Caco-2 (cell line): ENCODE results near the gene NTN1. TPM values are rescaled to one million over a fixed set of nuclear protein-coding genes. Genes with fewer than 3 reads are reported as not detected.

ENCODE experiments used
- BruUV-seq: library from RNA; stranded (reverse); fragments of 400-500 nt; replicated peaks from 2 replicates; lab custom pipeline; 2021; lab: Mats Ljungman, UMichigan
- CTCF ChIA-PET: fragments of 300-600 bp; sonication (Branson Sonifier 250); formaldehyde crosslinking; loops from one replicate; lab custom pipeline; 2022; ENCODE audit warnings: antibody characterized with exemption; lab: Charles Lee
- POLR2A ChIA-PET: fragments of 300-600 bp; sonication (Branson Sonifier 250); formaldehyde crosslinking; loops from one replicate; lab custom pipeline; 2022; ENCODE audit warnings: antibody characterized with exemption; lab: Charles Lee
- DNase-seq, 2 experiments: peaks; one replicate each; pipeline versions ENCODE4 v3.0.0 to v3.0.0-alpha.2; 2020 to 2022
- H3K27me3 ChIP-seq: replicated peaks from 2 replicates; pipeline ENCODE4 v1.6.0; 2011; ENCODE audit warnings: low read length; ENCODE audit not compliant: control insufficient read depth, insufficient read depth
- H3K36me3 ChIP-seq: 2 replicates; pipeline ENCODE4 v1.5.1; 2011; ENCODE audit warnings: low read length; ENCODE audit not compliant: control insufficient read depth, insufficient read depth
- H3K4me1 ChIP-seq: fragments of 250-450 bp; sonication (Bioruptor Pico); 2 replicates; pipeline ENCODE4 v1.5.1; 2020; ENCODE audit warnings: mild to moderate bottlenecking
- H3K4me3 ChIP-seq: 2 replicates; pipeline ENCODE4 v1.5.1; 2011; ENCODE audit warnings: low read depth, mild to moderate bottlenecking, control low read depth, low read length
- H3K9me3 ChIP-seq: fragments of 250-450 bp; sonication (Bioruptor Pico); 2 replicates; pipeline ENCODE4 v1.5.1; 2020; ENCODE audit warnings: mild to moderate bottlenecking, moderate library complexity
- H3K27ac Mint-ChIP-seq: one replicate; pipeline ENCODE4 v1.8.0; 2022; ENCODE audit warnings: mixed read lengths; ENCODE audit not compliant: unreplicated experiment
- H3K27me3 Mint-ChIP-seq: one replicate; pipeline ENCODE4 v1.8.0; 2022; ENCODE audit warnings: mixed read lengths; ENCODE audit not compliant: insufficient read depth, unreplicated experiment
- H3K36me3 Mint-ChIP-seq: one replicate; pipeline ENCODE4 v1.8.0; 2022; ENCODE audit warnings: mild to moderate bottlenecking, mixed read lengths; ENCODE audit not compliant: insufficient read depth, unreplicated experiment
- H3K4me1 Mint-ChIP-seq: one replicate; pipeline ENCODE4 v1.8.0; 2022; ENCODE audit warnings: low read depth, mixed read lengths; ENCODE audit not compliant: unreplicated experiment
- H3K4me3 Mint-ChIP-seq: one replicate; pipeline ENCODE4 v1.8.0; 2022; ENCODE audit warnings: mild to moderate bottlenecking, moderate library complexity, mixed read lengths; ENCODE audit not compliant: unreplicated experiment
- H3K9me3 Mint-ChIP-seq: one replicate; pipeline ENCODE4 v1.8.0; 2022; ENCODE audit warnings: mixed read lengths; ENCODE audit not compliant: unreplicated experiment
- CTCF ChIP-seq, 2 experiments: fragments of 200-600 bp in 1 of 2; IDR thresholded peaks; 1 replicate in 1 of 2; 2 replicates in 1 of 2; pipeline versions ENCODE4 v1.5.1 to v1.8.0; 2011 to 2022; ENCODE audit warnings: antibody characterized with exemption in 1 of 2, control low read depth in 1 of 2, inconsistent platforms in 1 of 2, low read depth in 1 of 2, low read length in 1 of 2, mild to moderate bottlenecking in 1 of 2, moderate library complexity in 1 of 2; ENCODE audit not compliant: insufficient read depth in 1 of 2, severe bottlenecking in 1 of 2, unreplicated experiment in 1 of 2
- intact Hi-C: fragments of 100-400 bp; cut with micrococcal nuclease; formaldehyde crosslinking; loops from one replicate; pipeline ENCODE4 v1.10.0; 2022; ENCODE audit not compliant: unreplicated experiment
- total RNA-seq: library from RNA; stranded (reverse); gene quantifications from 2 replicates; pipeline ENCODE4 v1.2.3, GENCODE V29; 2022

Gene NTN1
- total RNA-seq, 1 experiment from 2014 or later: 0.88 TPM

GRCh38 chr17:9206410-9206703 lies 185.0 kb downstream of the NTN1 start:
- H3K27me3 Mint-ChIP-seq: peaks cover 2% of the 10 kb centered on the region
- no peak for DNase-seq
- ChIA-PET POLR2A (no interaction called here), CTCF (no interaction called here)
- Histone ChIP-seq H3K4me1 (0 out of 2 replicates have a peak, but pooled peaks cover 4% of the 10 kb centered on the region), H3K4me3 (no peak overlapping the region), H3K36me3 (no peaks in the 10 kb centered on the region), H3K9me3 (no peaks in the 10 kb centered on the region), H3K27me3 (no peaks in the 10 kb centered on the region)
- H3K9me3 Mint-ChIP-seq: no peaks in the 10 kb centered on the region
- H3K4me1 Mint-ChIP-seq: no peaks in the 10 kb centered on the region
- TF ChIP-seq CTCF (IDR thresholded peaks at IDR 0.05; ENCODE audit: insufficient read depth in 1 of 2, low read depth in 1 of 2, low read length in 1 of 2, severe bottlenecking in 1 of 2, unreplicated experiment in 1 of 2): no peak
- no peaks in the 10 kb centered on the region for H3K36me3 Mint-ChIP-seq
- intact Hi-C loops: loop anchor here (5.0 kb wide), 1 partner anchor 86 kb away; no protein-coding TSS in a partner anchor
- no peak overlapping the region for H3K27ac Mint-ChIP-seq
- H3K4me3 Mint-ChIP-seq: peak overlapping the region; percentile 19
- no TSS peak for BruUV-seq

- H3K9me3 ChIP-seq: no peaks in the 10 kb centered on the region
- Mint-ChIP-seq H3K4me1 (no peaks in the 10 kb centered on the region), H3K27ac (no peak overlapping the region), H3K27me3 (peaks cover 2% of the 10 kb centered on the region), H3K4me3 (peak overlapping the region; percentile 19), H3K36me3 (no peaks in the 10 kb centered on the region), H3K9me3 (no peaks in the 10 kb centered on the region)
- TF ChIP-seq CTCF (IDR thresholded peaks at IDR 0.05; ENCODE audit: insufficient read depth in 1 of 2, low read depth in 1 of 2, low read length in 1 of 2, severe bottlenecking in 1 of 2, unreplicated experiment in 1 of 2): no peak
- no peaks in the 10 kb centered on the region for H3K27me3 ChIP-seq
- no peaks in the 10 kb centered on the region for H3K36me3 ChIP-seq
- no TSS peak for BruUV-seq
- 0 out of 2 replicates have a peak, but pooled peaks cover 4% of the 10 kb centered on the region for H3K4me1 ChIP-seq
- CTCF ChIA-PET: no interaction called here
- intact Hi-C loops: loop anchor here (5.0 kb wide), 1 partner anchor 85 kb away; no protein-coding TSS in a partner anchor
- DNase-seq: peak in 1 of 2 experiments; percentile 17
- no peak overlapping the region for H3K4me3 ChIP-seq
- POLR2A ChIA-PET: no interaction called here
Measured at GRCh38 chr17:9206741-9207332, 185.5 kb downstream of the NTN1 start.

GRCh38 chr17:9208381-9209105 lies 187.2 kb downstream of the NTN1 start:
- Mint-ChIP-seq H3K9me3 (no peaks in the 10 kb centered on the region), H3K4me1 (no peaks in the 10 kb centered on the region), H3K4me3 (no peak overlapping the region), H3K27me3 (peaks cover 2% of the 10 kb centered on the region), H3K36me3 (no peaks in the 10 kb centered on the region), H3K27ac (no peak overlapping the region)
- H3K9me3 ChIP-seq: no peaks in the 10 kb centered on the region
- H3K4me1 ChIP-seq: 0 out of 2 replicates have a peak, but pooled peaks cover 4% of the 10 kb centered on the region
- no peak overlapping the region for H3K4me3 ChIP-seq
- H3K27me3 ChIP-seq: no peaks in the 10 kb centered on the region
- H3K36me3 ChIP-seq: no peaks in the 10 kb centered on the region
- no TSS peak for BruUV-seq
- POLR2A ChIA-PET: no interaction called here
- CTCF ChIA-PET: no interaction called here
- intact Hi-C loops: loop anchor here (5.0 kb wide), 1 partner anchor 84 kb away; no protein-coding TSS in a partner anchor
- no peak for TF ChIP-seq CTCF (IDR thresholded peaks at IDR 0.05; ENCODE audit: insufficient read depth in 1 of 2, low read depth in 1 of 2, low read length in 1 of 2, severe bottlenecking in 1 of 2, unreplicated experiment in 1 of 2)
- DNase-seq: no peak
